Mammary epithelial cell (primary cell): ENCODE measurements around the gene CNOT10.

Experiments
- CTCF ChIP-seq, 2 donors: IDR thresholded peaks in 1 of 2; conservative IDR thresholded peaks in 1 of 2; 2 replicates each; pipeline ENCODE4 v1.5.1; 2011 to 2012; ENCODE audit warnings: inconsistent platforms in 2 of 2, low read length in 2 of 2, mild to moderate bottlenecking in 2 of 2, control low read depth in 1 of 2, low read depth in 1 of 2; ENCODE audit not compliant: insufficient read depth in 1 of 2; ENCODE audit errors: extremely low read depth in 1 of 2
- EZH2 ChIP-seq: IDR thresholded peaks from 2 replicates; pipeline ENCODE4 v1.6.1; 2012; ENCODE audit warnings: low read length, inconsistent platforms, borderline replicate concordance

- TF ChIP-seq CTCF (conservative IDR thresholded peaks at IDR 0.05 in 1 of 2, IDR thresholded peaks at IDR 0.05 in 1 of 2; ENCODE audit: extremely low read depth in 1 of 2, insufficient read depth in 1 of 2, low read depth in 1 of 2, low read length in 2 of 2) (peak; percentile 45 to 83), EZH2 (no peak)
Observed at GRCh38 chr3:32781211-32781968, 96.4 kb downstream of the CNOT10 start.
